SK-N-SH (cell line): ENCODE data around the gene PRR16. TPM values are rescaled to one million over a fixed set of nuclear protein-coding genes. Genes with fewer than 3 reads are reported as not detected.

ENCODE experiments used
- CTCF ChIA-PET: fragments of 300-600, 350-600 bp; formaldehyde crosslinking; extraction: SDS; loops from one replicate; lab custom pipeline; 2021; lab: Yijun Ruan, JAX
- POLR2A ChIA-PET: fragments of 350-600 bp; sonication (Branson Sonifier 250); formaldehyde crosslinking; extraction: SDS; loops from one replicate; lab custom pipeline; 2020; ENCODE audit warnings: antibody characterized with exemption, inconsistent platforms; lab: Yijun Ruan, JAX
- DNase-seq: peaks from one replicate; pipeline ENCODE4 v3.0.0; 2012
- H2AFZ ChIP-seq: fragments of 200-600 bp; sonication (generic); 2 replicates; pipeline ENCODE4 v1.8.1; 2016; ENCODE audit warnings: antibody characterized with exemption, mild to moderate bottlenecking, low read depth
- H3F3A ChIP-seq: fragments of 200-600 bp; sonication (generic); replicated peaks from 2 replicates; pipeline ENCODE3; 2016; ENCODE audit warnings: antibody characterized with exemption, mild to moderate bottlenecking; ENCODE audit not compliant: insufficient read depth
- H3K27ac ChIP-seq, 2 experiments: fragments of 200-500 bp in 1 of 2; fragments of 200-600 bp in 1 of 2; sonication (Bioruptor generic) in 1 of 2; sonication (generic), shearing (Covaris generic) in 1 of 2; 2 replicates each; pipeline versions ENCODE4 v1.5.1 to v1.6.1; 2014 to 2016; ENCODE audit warnings: low read depth in 2 of 2, inconsistent platforms in 1 of 2, low read length in 1 of 2, mild to moderate bottlenecking in 1 of 2, mixed read lengths in 1 of 2
- H3K27me3 ChIP-seq: fragments of 200-600 bp; sonication (generic), shearing (Covaris generic); 2 replicates; pipeline ENCODE4 v1.6.1; 2016; ENCODE audit warnings: mixed run types; ENCODE audit not compliant: insufficient read depth
- H3K36me3 ChIP-seq, 2 experiments: fragments of 200-500 bp in 1 of 2; fragments of 200-600 bp in 1 of 2; sonication (Bioruptor generic) in 1 of 2; sonication (generic) in 1 of 2; replicated peaks in 1 of 2; 2 replicates each; pipeline versions ENCODE3 to v1.5.1; 2014 to 2016; ENCODE audit warnings: low read length in 1 of 2, mild to moderate bottlenecking in 1 of 2; ENCODE audit not compliant: insufficient read depth in 2 of 2, control insufficient read depth in 1 of 2
- H3K4me1 ChIP-seq, 2 experiments: fragments of 200-500 bp in 1 of 2; fragments of 200-600 bp in 1 of 2; sonication (Bioruptor generic) in 1 of 2; sonication (generic), shearing (Covaris generic) in 1 of 2; 2 replicates each; pipeline versions ENCODE4 v1.5.1 to v1.6.1; 2014 to 2016; ENCODE audit warnings: low read depth in 1 of 2, low read length in 1 of 2, mixed run types in 1 of 2; ENCODE audit not compliant: insufficient read depth in 2 of 2, control insufficient read depth in 1 of 2
- H3K4me2 ChIP-seq: fragments of 200-600 bp; sonication (generic), shearing (Covaris generic); 2 replicates; pipeline ENCODE4 v1.6.1; 2017; ENCODE audit warnings: mixed run types
- H3K4me3 ChIP-seq, 2 experiments: fragments of 200-500 bp in 1 of 2; fragments of 200-600 bp in 1 of 2; sonication (Bioruptor generic) in 1 of 2; sonication (generic), shearing (Covaris generic) in 1 of 2; 2 replicates each; pipeline versions ENCODE4 v1.5.1 to v1.8.1; 2014 to 2016; ENCODE audit warnings: low read depth in 2 of 2, inconsistent platforms in 1 of 2, low read length in 1 of 2, mild to moderate bottlenecking in 1 of 2, mixed read lengths in 1 of 2, moderate library complexity in 1 of 2
- H3K79me2 ChIP-seq: fragments of 200-600 bp; sonication (generic); 2 replicates; pipeline ENCODE4 v1.8.1; 2017; ENCODE audit warnings: mild to moderate bottlenecking; ENCODE audit not compliant: insufficient read depth
- H3K9ac ChIP-seq: fragments of 200-600 bp; sonication (generic); 2 replicates; pipeline ENCODE4 v1.6.1; 2017; ENCODE audit warnings: mixed run types
- H3K9me2 ChIP-seq: fragments of 200-600 bp; sonication (generic); 2 replicates; pipeline ENCODE4 v1.6.1; 2017; ENCODE audit warnings: mixed run types
- H3K9me3 ChIP-seq: fragments of 200-600 bp; sonication (generic); 2 replicates; pipeline ENCODE4 v1.6.1; 2017; ENCODE audit warnings: mixed run types, mild to moderate bottlenecking, moderate library complexity
- H4K20me1 ChIP-seq: fragments of 200-600 bp; sonication (generic); 2 replicates; pipeline ENCODE4 v1.6.1; 2017; ENCODE audit warnings: mild to moderate bottlenecking, mixed run types; ENCODE audit not compliant: insufficient read depth
- ELF1 ChIP-seq: IDR thresholded peaks from 2 replicates; pipeline ENCODE4 v1.4.0; 2012
- EP300 ChIP-seq, 2 experiments: IDR thresholded peaks; 2 replicates each; pipeline versions ENCODE4 v1.4.0 to v1.6.1; 2012; ENCODE audit warnings: borderline replicate concordance in 1 of 2, low read depth in 1 of 2, low read length in 1 of 2
- EZH2phosphoT487 ChIP-seq: fragments of 200-600 bp; sonication (generic); IDR thresholded peaks from 2 replicates; pipeline ENCODE4 v1.6.1; 2017; ENCODE audit warnings: low read depth, mixed run types, mild to moderate bottlenecking, antibody characterized with exemption, moderate library complexity, borderline replicate concordance
- FOSL2 ChIP-seq: IDR thresholded peaks from 2 replicates; pipeline ENCODE4 v1.4.0; 2012; ENCODE audit warnings: low read depth, mild to moderate bottlenecking, moderate library complexity, borderline replicate concordance
- FOXM1 ChIP-seq: IDR thresholded peaks from 2 replicates; pipeline ENCODE4 v1.4.0; 2012; ENCODE audit warnings: low read depth, mild to moderate bottlenecking
- JUND ChIP-seq: IDR thresholded peaks from 2 replicates; pipeline ENCODE4 v1.4.0; 2012
- MEF2A ChIP-seq: IDR thresholded peaks from 2 replicates; pipeline ENCODE4 v1.4.0; 2012; ENCODE audit warnings: low read depth, borderline replicate concordance
- MXI1 ChIP-seq: IDR thresholded peaks from 2 replicates; pipeline ENCODE4 v1.6.1; 2012; ENCODE audit warnings: mild to moderate bottlenecking, low read depth, low read length, improper control_type of control experiment
- NFIC ChIP-seq: IDR thresholded peaks from 2 replicates; pipeline ENCODE4 v1.4.0; 2012; ENCODE audit warnings: borderline replicate concordance
- POLR2AphosphoS5 ChIP-seq: IDR thresholded peaks from 2 replicates; pipeline ENCODE4 v1.6.1; 2012; ENCODE audit warnings: low read depth, low read length
- RCOR1 ChIP-seq: fragments of 150-350 bp; IDR thresholded peaks from 2 replicates; pipeline ENCODE4 v1.6.1; 2017; ENCODE audit warnings: antibody characterized with exemption, low read length
- RFX5 ChIP-seq: IDR thresholded peaks from 2 replicates; pipeline ENCODE4 v1.6.1; 2012; ENCODE audit warnings: mild to moderate bottlenecking, improper control_type of control experiment, low read length
- RXRA ChIP-seq: IDR thresholded peaks from 2 replicates; pipeline ENCODE4 v1.4.0; 2012; ENCODE audit warnings: low read depth, mild to moderate bottlenecking, borderline replicate concordance
- SIN3A ChIP-seq: IDR thresholded peaks from 2 replicates; pipeline ENCODE4 v1.6.1; 2012; ENCODE audit warnings: low read depth, mild to moderate bottlenecking, low read length, moderate library complexity, borderline replicate concordance
- SMC3 ChIP-seq: IDR thresholded peaks from 2 replicates; pipeline ENCODE4 v1.6.1; 2012; ENCODE audit warnings: low read depth, low read length, improper control_type of control experiment
- TAF1 ChIP-seq: IDR thresholded peaks from 2 replicates; pipeline ENCODE4 v1.6.1; 2012; ENCODE audit warnings: low read depth, mild to moderate bottlenecking, low read length, moderate library complexity, borderline replicate concordance
- WGBS: methylation state at CpG from one replicate; pipeline ENCODE4 v1.1.6; 2017; ENCODE audit warnings: low lambda C conversion rate; 5-methylcytosine and 5-hydroxymethylcytosine counted together
- polyA plus RNA-seq, 3 experiments: library from polyadenylated mRNA; depleted of rRNA; stranded (reverse); fragments of >200 nt; gene quantifications; 2 replicates each; pipeline ENCODE4 v1.2.3, GENCODE V29; 2012
- TF ChIP-seq, protein P1 (sequence below): IDR thresholded peaks from 2 replicates; pipeline ENCODE4 v1.4.0; 2012; ENCODE audit warnings: low read depth
- TF ChIP-seq, protein P2 (sequence below): fragments of 200-600 bp; sonication (generic); IDR thresholded peaks from 2 replicates; pipeline ENCODE4 v1.6.1; 2017; ENCODE audit warnings: antibody characterized with exemption, mild to moderate bottlenecking, moderate library complexity
- TF ChIP-seq, protein P3 (sequence below): fragments of 150-350 bp; IDR thresholded peaks from 2 replicates; pipeline ENCODE4 v1.6.1; 2016; ENCODE audit warnings: mild to moderate bottlenecking, low read depth, low read length
- TF ChIP-seq, protein P4 (sequence below): IDR thresholded peaks from 2 replicates; pipeline ENCODE4 v1.6.1; 2012; ENCODE audit warnings: mild to moderate bottlenecking, low read depth, low read length, moderate library complexity
- TF ChIP-seq, protein P5 (sequence below): IDR thresholded peaks from 2 replicates; pipeline ENCODE4 v1.4.0; 2012; ENCODE audit warnings: low read depth, borderline replicate concordance

The PRR16 gene
- polyA plus RNA-seq, 1 of the 3 experiments (the other 2 are of a cell fraction): 26.7 TPM

DNA sequence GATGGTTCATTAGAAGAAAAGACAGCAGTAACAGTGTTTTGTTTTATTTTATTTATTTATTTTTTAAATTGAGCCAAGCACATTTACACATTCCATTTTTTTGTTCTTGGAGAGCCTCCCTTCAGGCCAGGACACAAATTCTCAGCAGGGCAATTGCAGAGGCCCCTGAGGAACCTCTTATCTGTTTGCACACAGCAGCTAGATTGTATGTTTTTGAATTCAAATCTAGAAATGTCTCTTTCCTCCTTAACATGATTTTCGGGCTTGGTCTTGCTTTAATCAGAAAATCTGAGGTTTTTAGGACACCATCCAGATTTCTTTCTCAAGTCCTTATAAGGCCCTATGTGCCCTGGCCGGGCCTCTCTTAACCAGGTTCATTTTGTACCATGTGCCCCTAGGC lies 76.0 kb downstream of the PRR16 start:
- Histone ChIP-seq H3K27me3 (no peaks in the 10 kb centered on the region), H3K9me2 (no peaks in the 10 kb centered on the region), H4K20me1 (no peaks in the 10 kb centered on the region), H3K4me3 (no peak overlapping the region), H3K4me1 (peaks cover 6 to 11% of the 10 kb centered on the region in 2 experiments), H3F3A (peaks cover 15% of the 10 kb centered on the region), H3K4me2 (no peak overlapping the region), H3K9me3 (no peaks in the 10 kb centered on the region), H3K79me2 (peaks cover 75% of the 10 kb centered on the region), H3K36me3 (peaks cover 0 to 9% of the 10 kb centered on the region in 2 experiments), H3K9ac (no peak overlapping the region), H2AFZ (no peak overlapping the region), H3K27ac (peak overlapping the region in 1 of 2 experiments; percentile 45; a peak in 2 of 4 replicates)
- CTCF ChIA-PET: interaction anchor here (0.5 to 1.4 kb wide), 2 partner anchors 25 to 49 kb away, joined by 3 read pairs; no protein-coding TSS in a partner anchor
- POLR2A ChIA-PET: no interaction called here
- DNase-seq: no peak
- WGBS: 77% methylated on average over 2 of the region's 2 CpGs
- TF ChIP-seq RCOR1 (no peak), SIN3A (no peak), JUND (no peak), RFX5 (no peak), FOXM1 (no peak), RXRA (no peak), NFIC (no peak), MXI1 (no peak)

DNA sequence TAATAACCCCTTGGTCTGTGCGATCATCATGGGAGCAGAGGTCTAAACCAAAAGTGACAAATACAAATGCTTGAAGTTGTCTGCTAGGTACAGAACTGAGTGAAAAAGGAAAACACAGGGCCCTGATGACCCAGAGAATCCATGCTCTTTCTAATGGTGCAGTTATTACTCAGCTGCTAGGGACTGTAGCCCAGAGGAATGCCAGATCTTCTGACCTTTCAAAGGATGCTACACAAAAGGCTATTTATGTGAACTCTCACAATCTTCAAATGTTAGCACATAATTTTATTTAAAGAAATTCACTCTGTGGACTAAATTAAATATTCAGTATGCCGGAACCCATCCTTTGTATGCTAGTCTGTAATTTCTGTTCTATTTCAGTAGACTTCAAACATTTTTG lies 79.9 kb downstream of the PRR16 start:
- Histone ChIP-seq H3K4me3 (no peak overlapping the region), H2AFZ (no peak overlapping the region), H3K27ac (peak overlapping the region in 1 of 2 experiments; percentile 52; a peak in 2 of 4 replicates), H3K27me3 (no peaks in the 10 kb centered on the region), H3K36me3 (peaks cover 0 to 9% of the 10 kb centered on the region in 2 experiments), H3K4me1 (peaks cover 3 to 6% of the 10 kb centered on the region in 2 experiments; a peak in 2 of 4 replicates), H3F3A (peaks cover 4% of the 10 kb centered on the region), H3K9ac (no peak overlapping the region), H3K79me2 (peaks cover 89% of the 10 kb centered on the region), H3K9me3 (no peaks in the 10 kb centered on the region), H3K4me2 (peak overlapping the region; percentile 33; the same call in 1 of the 2 replicates), H4K20me1 (no peaks in the 10 kb centered on the region), H3K9me2 (no peaks in the 10 kb centered on the region)
- DNase-seq: no peak
- 94% methylated on average over 2 of the region's 2 CpGs for WGBS
- no peak for TF ChIP-seq EZH2phosphoT487
- TF ChIP-seq TAF1: no peak
- TF ChIP-seq, protein P1, sequence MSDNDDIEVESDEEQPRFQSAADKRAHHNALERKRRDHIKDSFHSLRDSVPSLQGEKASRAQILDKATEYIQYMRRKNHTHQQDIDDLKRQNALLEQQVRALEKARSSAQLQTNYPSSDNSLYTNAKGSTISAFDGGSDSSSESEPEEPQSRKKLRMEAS: no peak
- TF ChIP-seq, protein P2, sequence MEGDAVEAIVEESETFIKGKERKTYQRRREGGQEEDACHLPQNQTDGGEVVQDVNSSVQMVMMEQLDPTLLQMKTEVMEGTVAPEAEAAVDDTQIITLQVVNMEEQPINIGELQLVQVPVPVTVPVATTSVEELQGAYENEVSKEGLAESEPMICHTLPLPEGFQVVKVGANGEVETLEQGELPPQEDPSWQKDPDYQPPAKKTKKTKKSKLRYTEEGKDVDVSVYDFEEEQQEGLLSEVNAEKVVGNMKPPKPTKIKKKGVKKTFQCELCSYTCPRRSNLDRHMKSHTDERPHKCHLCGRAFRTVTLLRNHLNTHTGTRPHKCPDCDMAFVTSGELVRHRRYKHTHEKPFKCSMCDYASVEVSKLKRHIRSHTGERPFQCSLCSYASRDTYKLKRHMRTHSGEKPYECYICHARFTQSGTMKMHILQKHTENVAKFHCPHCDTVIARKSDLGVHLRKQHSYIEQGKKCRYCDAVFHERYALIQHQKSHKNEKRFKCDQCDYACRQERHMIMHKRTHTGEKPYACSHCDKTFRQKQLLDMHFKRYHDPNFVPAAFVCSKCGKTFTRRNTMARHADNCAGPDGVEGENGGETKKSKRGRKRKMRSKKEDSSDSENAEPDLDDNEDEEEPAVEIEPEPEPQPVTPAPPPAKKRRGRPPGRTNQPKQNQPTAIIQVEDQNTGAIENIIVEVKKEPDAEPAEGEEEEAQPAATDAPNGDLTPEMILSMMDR: no peak
- no peak for TF ChIP-seq RXRA
- no peak for TF ChIP-seq FOSL2
- no peak for TF ChIP-seq MXI1
- no peak for TF ChIP-seq NFIC
- TF ChIP-seq EP300 (IDR thresholded peaks at IDR 0.05; ENCODE audit: borderline replicate concordance in 1 of 2, low read depth in 1 of 2, low read length in 1 of 2): no peak
- TF ChIP-seq, protein P3, sequence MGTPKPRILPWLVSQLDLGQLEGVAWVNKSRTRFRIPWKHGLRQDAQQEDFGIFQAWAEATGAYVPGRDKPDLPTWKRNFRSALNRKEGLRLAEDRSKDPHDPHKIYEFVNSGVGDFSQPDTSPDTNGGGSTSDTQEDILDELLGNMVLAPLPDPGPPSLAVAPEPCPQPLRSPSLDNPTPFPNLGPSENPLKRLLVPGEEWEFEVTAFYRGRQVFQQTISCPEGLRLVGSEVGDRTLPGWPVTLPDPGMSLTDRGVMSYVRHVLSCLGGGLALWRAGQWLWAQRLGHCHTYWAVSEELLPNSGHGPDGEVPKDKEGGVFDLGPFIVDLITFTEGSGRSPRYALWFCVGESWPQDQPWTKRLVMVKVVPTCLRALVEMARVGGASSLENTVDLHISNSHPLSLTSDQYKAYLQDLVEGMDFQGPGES: no peak
- TF ChIP-seq, protein P4, sequence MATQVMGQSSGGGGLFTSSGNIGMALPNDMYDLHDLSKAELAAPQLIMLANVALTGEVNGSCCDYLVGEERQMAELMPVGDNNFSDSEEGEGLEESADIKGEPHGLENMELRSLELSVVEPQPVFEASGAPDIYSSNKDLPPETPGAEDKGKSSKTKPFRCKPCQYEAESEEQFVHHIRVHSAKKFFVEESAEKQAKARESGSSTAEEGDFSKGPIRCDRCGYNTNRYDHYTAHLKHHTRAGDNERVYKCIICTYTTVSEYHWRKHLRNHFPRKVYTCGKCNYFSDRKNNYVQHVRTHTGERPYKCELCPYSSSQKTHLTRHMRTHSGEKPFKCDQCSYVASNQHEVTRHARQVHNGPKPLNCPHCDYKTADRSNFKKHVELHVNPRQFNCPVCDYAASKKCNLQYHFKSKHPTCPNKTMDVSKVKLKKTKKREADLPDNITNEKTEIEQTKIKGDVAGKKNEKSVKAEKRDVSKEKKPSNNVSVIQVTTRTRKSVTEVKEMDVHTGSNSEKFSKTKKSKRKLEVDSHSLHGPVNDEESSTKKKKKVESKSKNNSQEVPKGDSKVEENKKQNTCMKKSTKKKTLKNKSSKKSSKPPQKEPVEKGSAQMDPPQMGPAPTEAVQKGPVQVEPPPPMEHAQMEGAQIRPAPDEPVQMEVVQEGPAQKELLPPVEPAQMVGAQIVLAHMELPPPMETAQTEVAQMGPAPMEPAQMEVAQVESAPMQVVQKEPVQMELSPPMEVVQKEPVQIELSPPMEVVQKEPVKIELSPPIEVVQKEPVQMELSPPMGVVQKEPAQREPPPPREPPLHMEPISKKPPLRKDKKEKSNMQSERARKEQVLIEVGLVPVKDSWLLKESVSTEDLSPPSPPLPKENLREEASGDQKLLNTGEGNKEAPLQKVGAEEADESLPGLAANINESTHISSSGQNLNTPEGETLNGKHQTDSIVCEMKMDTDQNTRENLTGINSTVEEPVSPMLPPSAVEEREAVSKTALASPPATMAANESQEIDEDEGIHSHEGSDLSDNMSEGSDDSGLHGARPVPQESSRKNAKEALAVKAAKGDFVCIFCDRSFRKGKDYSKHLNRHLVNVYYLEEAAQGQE: no peak
- TF ChIP-seq ELF1: no peak
- no peak for TF ChIP-seq MEF2A
- no peak for TF ChIP-seq POLR2AphosphoS5
- TF ChIP-seq FOXM1: no peak
- no peak for TF ChIP-seq SMC3
- TF ChIP-seq, protein P5, sequence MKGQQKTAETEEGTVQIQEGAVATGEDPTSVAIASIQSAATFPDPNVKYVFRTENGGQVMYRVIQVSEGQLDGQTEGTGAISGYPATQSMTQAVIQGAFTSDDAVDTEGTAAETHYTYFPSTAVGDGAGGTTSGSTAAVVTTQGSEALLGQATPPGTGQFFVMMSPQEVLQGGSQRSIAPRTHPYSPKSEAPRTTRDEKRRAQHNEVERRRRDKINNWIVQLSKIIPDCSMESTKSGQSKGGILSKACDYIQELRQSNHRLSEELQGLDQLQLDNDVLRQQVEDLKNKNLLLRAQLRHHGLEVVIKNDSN: no peak
- ChIA-PET POLR2A (no interaction called here), CTCF (no interaction called here)
